Measurements from ENCODE around the gene WNT7A.

Gene WNT7A

DNA sequence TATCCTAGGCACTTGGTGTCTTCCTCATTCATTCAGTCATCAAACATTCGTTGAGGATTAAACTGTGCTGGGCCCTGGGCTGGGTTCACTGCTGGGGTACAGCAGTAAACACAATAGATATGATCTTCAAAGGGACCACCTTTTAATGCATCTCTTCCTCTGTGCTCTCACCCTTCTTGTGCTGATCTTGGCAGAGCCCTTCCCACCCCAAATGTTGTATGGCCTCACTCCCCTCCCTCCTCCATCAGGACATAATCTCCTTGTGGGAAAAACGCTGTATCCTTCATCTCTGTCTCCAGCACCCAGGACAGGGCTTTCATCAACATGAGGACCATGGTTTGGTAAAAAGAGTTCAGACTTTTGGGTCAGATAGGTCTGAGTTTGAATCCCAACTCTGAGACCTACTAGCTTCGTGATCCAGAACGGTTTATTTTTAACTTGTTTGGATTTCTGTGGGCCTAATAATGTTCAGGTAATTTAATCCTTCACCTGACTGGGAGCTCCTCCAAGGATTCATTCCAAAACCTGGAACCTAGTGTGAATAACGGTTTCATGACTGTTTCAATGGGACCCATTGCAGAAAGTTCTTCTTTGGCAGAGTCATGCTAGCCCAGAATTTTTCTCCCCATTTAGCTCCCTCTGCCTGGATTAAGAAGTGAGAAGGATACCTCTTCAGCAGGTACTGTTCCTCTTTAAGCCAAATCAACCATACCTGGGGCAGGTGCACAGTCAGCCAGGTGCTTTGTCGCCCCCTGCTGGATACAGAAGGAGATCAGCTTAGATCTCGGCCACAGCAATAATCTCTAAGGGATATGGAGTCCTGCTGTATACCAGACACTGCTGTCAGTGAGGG lies 5.2 kb upstream of the WNT7A start:
- TF ChIP-seq, protein P1, sequence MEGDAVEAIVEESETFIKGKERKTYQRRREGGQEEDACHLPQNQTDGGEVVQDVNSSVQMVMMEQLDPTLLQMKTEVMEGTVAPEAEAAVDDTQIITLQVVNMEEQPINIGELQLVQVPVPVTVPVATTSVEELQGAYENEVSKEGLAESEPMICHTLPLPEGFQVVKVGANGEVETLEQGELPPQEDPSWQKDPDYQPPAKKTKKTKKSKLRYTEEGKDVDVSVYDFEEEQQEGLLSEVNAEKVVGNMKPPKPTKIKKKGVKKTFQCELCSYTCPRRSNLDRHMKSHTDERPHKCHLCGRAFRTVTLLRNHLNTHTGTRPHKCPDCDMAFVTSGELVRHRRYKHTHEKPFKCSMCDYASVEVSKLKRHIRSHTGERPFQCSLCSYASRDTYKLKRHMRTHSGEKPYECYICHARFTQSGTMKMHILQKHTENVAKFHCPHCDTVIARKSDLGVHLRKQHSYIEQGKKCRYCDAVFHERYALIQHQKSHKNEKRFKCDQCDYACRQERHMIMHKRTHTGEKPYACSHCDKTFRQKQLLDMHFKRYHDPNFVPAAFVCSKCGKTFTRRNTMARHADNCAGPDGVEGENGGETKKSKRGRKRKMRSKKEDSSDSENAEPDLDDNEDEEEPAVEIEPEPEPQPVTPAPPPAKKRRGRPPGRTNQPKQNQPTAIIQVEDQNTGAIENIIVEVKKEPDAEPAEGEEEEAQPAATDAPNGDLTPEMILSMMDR (IDR thresholded peaks at IDR 0.05; ENCODE audit: extremely low read depth, missing control alignments), result peak; percentile 62
- peak; percentile 81 for DNase-seq (ENCODE audit: low spot score)

GRCh38 chr3:13883681-13884080 lies 3.8 kb upstream of the WNT7A start:
- no peak for DNase-seq (ENCODE audit: low spot score)
- TF ChIP-seq, protein P1 (IDR thresholded peaks at IDR 0.05; ENCODE audit: extremely low read depth, missing control alignments), result no peak

- TF ChIP-seq, protein P1 (IDR thresholded peaks at IDR 0.05; ENCODE audit: extremely low read depth, missing control alignments), result no peak
- no peak for DNase-seq (ENCODE audit: low spot score)
Observed at GRCh38 chr3:13882876-13883275, 3.0 kb upstream of the WNT7A start.

GRCh38 chr3:13881536-13882410 lies 1.9 kb upstream of the WNT7A start:
- DNase-seq (ENCODE audit: low spot score), result no peak
- TF ChIP-seq, protein P1 (IDR thresholded peaks at IDR 0.05; ENCODE audit: extremely low read depth, missing control alignments), result no peak

GRCh38 chr3:13880811-13881156 lies 913 bp upstream of the WNT7A start:
- TF ChIP-seq, protein P1 (IDR thresholded peaks at IDR 0.05; ENCODE audit: extremely low read depth, missing control alignments), result no peak
- DNase-seq (ENCODE audit: low spot score), result no peak

GRCh38 chr3:13879102-13879945 lies 547 bp downstream of the WNT7A start:
- peak; percentile 47 for DNase-seq (ENCODE audit: low spot score)
- TF ChIP-seq, protein P1 (IDR thresholded peaks at IDR 0.05; ENCODE audit: extremely low read depth, missing control alignments), result no peak
